Measurements from ENCODE around the gene NFIC. TPM values are rescaled to one million over a fixed set of nuclear protein-coding genes. Genes with fewer than 3 reads are reported as not detected.
"Not testable (repeated sequence)": the region's sequence is repeated elsewhere in the genome, so short reads cannot be mapped to it uniquely, and the experiment has no call there.

The NFIC gene
- total and polyA plus RNA-seq, 4 donors, result 17.2 to 56.2 (median 40.4) TPM

DNA sequence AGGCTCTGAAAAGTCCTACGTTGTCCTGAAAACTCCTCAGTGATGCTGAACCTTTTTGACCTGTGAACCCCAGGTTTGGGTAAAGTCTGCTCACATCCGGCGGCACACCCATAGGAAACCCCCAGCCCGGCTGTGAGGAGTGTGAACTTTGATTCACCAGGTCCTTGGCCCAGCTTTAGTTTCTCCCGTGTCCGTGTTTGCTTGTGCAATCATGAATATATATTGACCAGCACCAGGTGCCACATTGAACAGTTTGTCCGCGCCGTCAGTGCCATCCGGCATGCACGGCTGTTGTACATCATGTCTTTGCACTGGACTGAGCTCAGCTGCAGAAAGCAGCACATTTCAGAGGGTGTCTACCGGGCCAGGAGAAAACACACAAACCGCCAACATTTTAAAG lies 45.3 kb downstream of the NFIC start:
- Histone ChIP-seq H3K4me3 (ENCODE audit: low read depth, low read length) (no peak overlapping the region), H3K36me3 (ENCODE audit: control insufficient read depth, insufficient read depth, low read length) (peaks cover 28% of the 10 kb centered on the region), H3K9me3 (ENCODE audit: control insufficient read depth, insufficient read depth, low read length) (no peaks in the 10 kb centered on the region), H3K27ac (ENCODE audit: low read depth, low read length) (no peak overlapping the region), H3K4me1 (ENCODE audit: control insufficient read depth, insufficient read depth, low read length) (peaks cover 32% of the 10 kb centered on the region), H3K27me3 (ENCODE audit: control insufficient read depth, insufficient read depth, low read length) (no peaks in the 10 kb centered on the region)
- DNase-seq (ENCODE audit: low read depth in 4 of 6, low spot score in 6 of 6), result no peak
- WGBS (ENCODE audit: insufficient coverage), result 79% methylated on average over 13 of the region's 13 CpGs

DNA sequence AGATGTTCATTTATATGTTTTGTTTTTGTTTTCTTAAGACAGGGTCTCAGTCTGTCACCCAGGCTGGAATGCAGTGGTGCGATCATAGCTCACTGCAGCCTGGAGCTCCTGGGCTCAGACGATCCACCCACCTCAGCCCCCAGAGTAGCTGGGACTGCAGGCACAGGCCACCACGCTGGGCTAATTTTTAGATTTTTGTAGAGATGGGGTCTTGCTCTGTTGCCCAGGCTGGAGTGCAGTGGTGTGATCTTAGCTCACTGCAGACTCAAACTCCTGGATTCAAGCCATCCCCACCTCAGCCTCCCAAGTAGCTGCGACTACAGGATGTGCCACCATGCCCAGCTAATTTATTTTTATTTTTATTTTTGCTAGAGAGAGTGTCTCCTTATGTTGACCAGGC lies 45.7 kb downstream of the NFIC start:
- no peaks in the 10 kb centered on the region for H3K9me3 ChIP-seq (ENCODE audit: control insufficient read depth, insufficient read depth, low read length)
- H3K4me1 ChIP-seq (ENCODE audit: control insufficient read depth, insufficient read depth, low read length), result peaks cover 32% of the 10 kb centered on the region
- peaks cover 25% of the 10 kb centered on the region for H3K36me3 ChIP-seq (ENCODE audit: control insufficient read depth, insufficient read depth, low read length)
- no peaks in the 10 kb centered on the region for H3K27me3 ChIP-seq (ENCODE audit: control insufficient read depth, insufficient read depth, low read length)
- no peak for DNase-seq (ENCODE audit: low read depth in 4 of 6, low spot score in 6 of 6)
- WGBS (ENCODE audit: insufficient coverage), result no CpG with 5 or more reads among the region's 4 CpGs
- H3K27ac ChIP-seq (ENCODE audit: low read depth, low read length), result no peak overlapping the region
- no peak overlapping the region for H3K4me3 ChIP-seq (ENCODE audit: low read depth, low read length)

DNA sequence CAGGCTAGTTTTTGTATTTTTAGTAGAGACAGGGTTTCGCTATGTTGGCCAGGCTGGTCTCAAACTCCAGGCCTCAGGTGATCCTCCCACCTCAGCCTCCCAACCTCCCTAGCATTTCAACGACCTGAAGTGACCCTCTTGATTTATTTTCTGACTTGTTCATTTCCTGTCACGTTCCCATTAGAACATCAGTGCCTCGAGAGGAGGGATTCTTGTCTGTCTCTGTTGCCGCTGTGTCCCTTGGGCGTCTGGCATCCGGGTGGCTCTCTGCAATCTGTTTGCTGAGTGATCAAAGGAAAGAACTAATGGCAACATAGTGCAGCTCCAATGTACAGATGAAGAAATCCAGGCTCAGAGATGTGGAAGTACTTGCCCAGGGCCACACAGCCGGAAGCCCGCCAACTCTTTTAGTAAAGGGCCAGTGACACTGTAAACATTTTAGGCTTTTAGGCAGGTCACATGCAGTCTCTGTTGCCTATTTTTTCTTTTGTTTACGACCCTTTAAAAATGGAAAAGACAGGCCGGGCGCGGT lies 47.5 kb downstream of the NFIC start:
- H3K4me3 ChIP-seq (ENCODE audit: low read depth, low read length), result no peak overlapping the region
- no peaks in the 10 kb centered on the region for H3K27me3 ChIP-seq (ENCODE audit: control insufficient read depth, insufficient read depth, low read length)
- no peaks in the 10 kb centered on the region for H3K9me3 ChIP-seq (ENCODE audit: control insufficient read depth, insufficient read depth, low read length)
- whole genome bisulfite sequencing (ENCODE audit: insufficient coverage), result 92% methylated on average over 11 of the region's 13 CpGs
- no peak overlapping the region for H3K27ac ChIP-seq (ENCODE audit: low read depth, low read length)
- peaks cover 16% of the 10 kb centered on the region for H3K4me1 ChIP-seq (ENCODE audit: control insufficient read depth, insufficient read depth, low read length)
- DNase-seq (ENCODE audit: low read depth in 4 of 6, low spot score in 6 of 6), result no peak
- H3K36me3 ChIP-seq (ENCODE audit: control insufficient read depth, insufficient read depth, low read length), result peaks cover 25% of the 10 kb centered on the region

DNA sequence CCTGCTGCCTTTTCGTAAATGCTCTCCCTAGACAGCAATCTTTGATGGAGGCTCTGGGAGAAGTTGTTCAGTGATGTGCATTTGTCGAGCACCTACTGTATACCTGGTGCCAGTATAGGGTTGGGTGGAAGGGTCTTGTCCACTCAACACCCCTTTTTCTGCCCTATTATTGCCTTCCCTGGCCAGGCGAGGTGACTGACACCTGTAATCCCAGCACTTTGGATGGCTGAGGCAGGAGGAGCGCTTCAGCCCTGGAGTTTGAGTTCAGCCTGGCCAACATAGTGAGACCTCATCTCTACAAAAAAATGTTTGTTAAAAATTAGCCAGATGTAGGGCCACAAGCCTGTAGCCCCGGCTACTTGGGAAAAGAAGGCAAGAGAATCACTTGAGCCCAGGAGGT lies 49.3 kb downstream of the NFIC start:
- Histone ChIP-seq H3K4me3 (ENCODE audit: low read depth, low read length) (no peak overlapping the region), H3K4me1 (ENCODE audit: control insufficient read depth, insufficient read depth, low read length) (peaks cover 5% of the 10 kb centered on the region), H3K27ac (ENCODE audit: low read depth, low read length) (no peak overlapping the region), H3K36me3 (ENCODE audit: control insufficient read depth, insufficient read depth, low read length) (peaks cover 12% of the 10 kb centered on the region), H3K27me3 (ENCODE audit: control insufficient read depth, insufficient read depth, low read length) (no peaks in the 10 kb centered on the region), H3K9me3 (ENCODE audit: control insufficient read depth, insufficient read depth, low read length) (no peaks in the 10 kb centered on the region)
- WGBS (ENCODE audit: insufficient coverage), result 93% methylated on average over 2 of the region's 5 CpGs
- no peak for DNase-seq (ENCODE audit: low read depth in 4 of 6, low spot score in 6 of 6)

DNA sequence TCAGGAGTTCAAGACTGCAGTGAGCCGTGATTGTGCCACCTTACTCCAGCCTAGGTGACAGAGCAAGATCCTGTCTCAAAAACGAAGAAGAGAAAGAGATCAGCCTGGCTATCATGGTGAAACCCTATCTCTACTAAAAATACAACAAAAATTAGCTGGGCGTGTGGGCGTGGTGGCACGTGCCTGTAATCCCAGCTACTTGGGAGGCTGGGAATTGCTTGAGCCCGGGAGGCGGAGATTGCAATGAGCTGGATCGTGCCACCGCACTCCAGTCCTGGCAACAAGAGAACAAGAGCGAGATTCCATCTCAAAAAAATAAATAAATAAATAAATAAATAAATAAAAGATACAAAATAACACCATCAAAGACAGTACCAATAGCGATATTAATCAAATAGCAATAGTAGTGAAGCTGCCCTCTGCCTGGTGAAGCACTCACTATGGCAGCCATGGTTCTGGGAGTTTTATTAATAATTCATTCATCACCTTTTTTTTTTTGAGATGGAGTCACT lies 53.9 kb downstream of the NFIC start:
- no peak for DNase-seq (ENCODE audit: low read depth in 4 of 6, low spot score in 6 of 6)
- Histone ChIP-seq H3K27me3 (ENCODE audit: control insufficient read depth, insufficient read depth, low read length) (no peaks in the 10 kb centered on the region), H3K4me3 (ENCODE audit: low read depth, low read length) (no peak overlapping the region), H3K36me3 (ENCODE audit: control insufficient read depth, insufficient read depth, low read length) (peaks cover 21% of the 10 kb centered on the region), H3K4me1 (ENCODE audit: control insufficient read depth, insufficient read depth, low read length) (no peaks in the 10 kb centered on the region), H3K27ac (ENCODE audit: low read depth, low read length) (no peak overlapping the region), H3K9me3 (ENCODE audit: control insufficient read depth, insufficient read depth, low read length) (no peaks in the 10 kb centered on the region)
- 100% methylated on average over 4 of the region's 11 CpGs for WGBS (ENCODE audit: insufficient coverage)

DNA sequence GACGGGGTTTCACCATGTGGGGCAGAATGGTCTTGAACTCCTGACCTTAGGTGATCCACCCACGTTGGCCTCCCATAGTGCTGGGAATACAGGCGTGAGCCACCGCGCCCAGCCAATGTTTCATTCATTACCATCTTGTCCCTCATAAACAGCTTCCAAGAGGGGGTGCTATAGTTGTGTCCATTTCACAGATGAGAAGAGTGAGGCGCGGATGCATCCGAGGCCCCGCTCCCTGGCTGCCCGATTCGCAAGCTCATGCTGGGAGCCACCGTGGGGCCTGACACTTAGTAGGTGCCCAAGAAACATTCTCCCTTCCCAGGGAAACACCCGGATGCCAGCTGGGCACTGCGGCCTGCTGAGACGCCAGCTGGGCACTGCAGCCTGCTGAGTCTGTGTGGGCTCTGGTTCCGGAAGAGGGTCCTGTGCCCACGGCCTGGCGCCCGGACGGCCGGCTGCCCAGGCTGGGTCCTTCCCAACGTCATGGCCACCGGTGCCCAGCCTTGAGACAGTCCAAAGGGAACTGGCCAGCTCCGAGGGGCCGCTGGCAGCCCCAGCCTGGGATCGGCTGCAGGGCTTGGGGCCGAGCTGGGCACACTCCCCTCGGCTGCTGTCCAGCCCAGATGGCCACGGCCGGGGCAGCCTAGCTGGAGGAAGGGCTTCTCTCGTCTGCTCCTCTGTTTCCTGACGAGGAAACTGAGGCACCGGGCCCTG lies 54.7 kb downstream of the NFIC start:
- 80% methylated on average over 28 of the region's 33 CpGs for WGBS (ENCODE audit: insufficient coverage)
- no peak for DNase-seq (ENCODE audit: low read depth in 4 of 6, low spot score in 6 of 6)
- H3K4me3 ChIP-seq (ENCODE audit: low read depth, low read length), result no peak overlapping the region

DNA sequence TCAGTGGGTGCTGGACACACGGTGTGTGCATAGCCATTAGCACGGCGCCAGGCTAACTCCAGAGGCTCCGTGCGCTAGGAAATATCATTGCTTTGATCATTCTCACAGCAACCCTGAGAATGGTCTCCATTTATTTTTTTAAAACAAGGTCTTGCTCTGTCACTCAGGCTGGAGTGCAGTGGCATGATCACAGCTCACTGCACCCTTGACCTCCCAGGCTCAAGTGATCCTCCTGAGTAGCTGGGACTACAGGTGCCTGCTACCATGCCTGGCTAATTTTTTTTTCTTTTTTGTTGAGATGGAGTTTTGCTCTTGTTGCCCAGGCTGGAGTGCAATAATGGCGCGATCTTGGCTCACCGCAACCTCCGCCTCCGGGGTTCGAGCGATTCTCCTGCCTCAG lies 55.3 kb downstream of the NFIC start:
- DNase-seq (ENCODE audit: low read depth in 4 of 6, low spot score in 6 of 6); H3K4me3 ChIP-seq (ENCODE audit: low read depth, low read length); H3K27me3 ChIP-seq (ENCODE audit: control insufficient read depth, insufficient read depth, low read length); H3K4me1 ChIP-seq (ENCODE audit: control insufficient read depth, insufficient read depth, low read length); H3K27ac ChIP-seq (ENCODE audit: low read depth, low read length); H3K9me3 ChIP-seq (ENCODE audit: control insufficient read depth, insufficient read depth, low read length): not testable (repeated sequence)
- peaks cover 32% of the 10 kb centered on the region for H3K36me3 ChIP-seq (ENCODE audit: control insufficient read depth, insufficient read depth, low read length)
- 91% methylated on average over 10 of the region's 12 CpGs for WGBS (ENCODE audit: insufficient coverage)

More for the DNA sequence above, 54.7 kb downstream of the NFIC start:
- Histone ChIP-seq H3K9me3 (ENCODE audit: control insufficient read depth, insufficient read depth, low read length) (no peaks in the 10 kb centered on the region), H3K36me3 (ENCODE audit: control insufficient read depth, insufficient read depth, low read length) (peaks cover 26% of the 10 kb centered on the region), H3K27me3 (ENCODE audit: control insufficient read depth, insufficient read depth, low read length) (no peaks in the 10 kb centered on the region), H3K4me1 (ENCODE audit: control insufficient read depth, insufficient read depth, low read length) (no peaks in the 10 kb centered on the region), H3K27ac (ENCODE audit: low read depth, low read length) (no peak overlapping the region)

DNA sequence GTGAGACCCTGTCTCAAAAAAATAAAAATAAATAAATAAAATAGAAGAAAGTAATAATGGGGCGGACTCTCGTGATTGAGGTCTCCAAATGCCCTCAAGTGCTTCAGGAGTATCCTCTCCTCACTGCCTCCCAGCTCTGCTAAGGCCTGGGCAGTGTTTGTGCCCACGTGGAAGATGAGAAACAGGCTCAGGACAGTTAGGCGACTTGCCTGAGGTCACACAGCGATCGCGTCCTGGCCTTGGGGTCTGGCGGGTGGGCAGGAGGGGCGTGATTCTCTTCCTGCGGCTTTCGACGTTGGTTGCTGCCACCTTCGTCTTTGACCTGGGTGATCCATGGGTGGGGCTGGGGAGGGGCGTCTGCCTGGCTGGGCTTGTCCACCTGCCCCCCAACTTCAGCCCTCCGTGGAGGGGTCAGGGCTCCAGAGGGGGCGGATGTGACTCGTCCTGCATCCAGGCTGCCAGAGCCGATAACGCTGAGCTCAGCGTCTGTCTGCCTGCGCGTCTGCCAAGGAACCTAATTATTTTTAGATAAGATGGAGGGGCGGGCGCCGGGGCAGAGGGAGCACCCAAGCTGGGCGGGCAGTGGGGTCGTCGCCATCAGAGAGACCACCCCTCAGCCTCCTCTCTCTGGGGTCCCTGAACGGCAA lies 56.9 kb downstream of the NFIC start:
- Histone ChIP-seq H3K4me3 (ENCODE audit: low read depth, low read length) (no peak overlapping the region), H3K27me3 (ENCODE audit: control insufficient read depth, insufficient read depth, low read length) (no peaks in the 10 kb centered on the region), H3K4me1 (ENCODE audit: control insufficient read depth, insufficient read depth, low read length) (peaks cover 4% of the 10 kb centered on the region), H3K27ac (ENCODE audit: low read depth, low read length) (no peak overlapping the region), H3K36me3 (ENCODE audit: control insufficient read depth, insufficient read depth, low read length) (peaks cover 38% of the 10 kb centered on the region), H3K9me3 (ENCODE audit: control insufficient read depth, insufficient read depth, low read length) (no peaks in the 10 kb centered on the region)
- 69% methylated on average over 19 of the region's 29 CpGs for WGBS (ENCODE audit: insufficient coverage)
- no peak for DNase-seq (ENCODE audit: low read depth in 4 of 6, low spot score in 6 of 6)

DNA sequence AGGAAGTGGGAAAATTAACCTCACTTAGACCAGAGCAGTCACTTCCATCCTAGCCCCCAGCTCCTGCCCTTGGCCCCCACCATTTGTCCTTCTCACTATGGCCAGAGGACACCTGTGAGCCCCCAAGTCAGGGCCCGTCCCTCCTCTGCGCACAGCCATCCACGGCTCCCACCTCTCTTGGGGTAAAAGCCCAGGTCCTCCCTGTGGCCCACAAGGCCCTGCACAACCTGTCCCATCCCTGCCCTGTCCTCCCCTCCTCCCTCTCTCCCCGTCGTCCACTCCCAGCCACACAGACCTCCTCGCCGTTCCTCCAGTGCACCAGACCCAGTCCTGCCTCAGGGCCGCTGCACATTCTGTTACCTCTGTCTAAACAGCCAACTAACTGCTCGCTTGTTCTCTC lies 60.0 kb downstream of the NFIC start:
- H3K4me1 ChIP-seq (ENCODE audit: control insufficient read depth, insufficient read depth, low read length), result peaks cover 18% of the 10 kb centered on the region

DNA sequence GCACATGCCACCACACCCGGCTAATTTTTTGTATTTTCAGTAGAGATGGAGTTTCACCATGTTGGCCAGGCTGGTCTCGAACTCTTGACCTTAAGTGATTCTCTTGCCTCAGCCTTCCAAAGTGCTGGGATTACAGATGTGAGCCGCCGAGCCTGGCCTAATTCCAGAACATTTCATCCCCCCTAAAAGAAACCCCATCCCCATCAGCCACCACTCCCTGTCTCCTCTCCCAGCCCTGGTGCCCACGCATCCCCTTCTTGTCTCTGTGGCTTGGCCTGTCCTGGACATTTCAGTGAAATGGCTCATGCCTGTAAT lies 63.9 kb downstream of the NFIC start:
- H3K36me3 ChIP-seq (ENCODE audit: control insufficient read depth, insufficient read depth, low read length), result peaks cover 56% of the 10 kb centered on the region
- H3K9me3 ChIP-seq (ENCODE audit: control insufficient read depth, insufficient read depth, low read length); H3K27ac ChIP-seq (ENCODE audit: low read depth, low read length); DNase-seq (ENCODE audit: low read depth in 4 of 6, low spot score in 6 of 6); H3K27me3 ChIP-seq (ENCODE audit: control insufficient read depth, insufficient read depth, low read length); H3K4me3 ChIP-seq (ENCODE audit: low read depth, low read length): not testable (repeated sequence)
- 76% methylated on average over 5 of the region's 5 CpGs for WGBS (ENCODE audit: insufficient coverage)
- H3K4me1 ChIP-seq (ENCODE audit: control insufficient read depth, insufficient read depth, low read length), result peaks cover 36% of the 10 kb centered on the region

More for the DNA sequence above, 60.0 kb downstream of the NFIC start:
- Histone ChIP-seq H3K9me3 (ENCODE audit: control insufficient read depth, insufficient read depth, low read length) (no peaks in the 10 kb centered on the region), H3K27ac (ENCODE audit: low read depth, low read length) (no peak overlapping the region), H3K27me3 (ENCODE audit: control insufficient read depth, insufficient read depth, low read length) (no peaks in the 10 kb centered on the region), H3K4me3 (ENCODE audit: low read depth, low read length) (no peak overlapping the region), H3K36me3 (ENCODE audit: control insufficient read depth, insufficient read depth, low read length) (peaks cover 37% of the 10 kb centered on the region)
- DNase-seq (ENCODE audit: low read depth in 4 of 6, low spot score in 6 of 6), result no peak
- 89% methylated on average over 9 of the region's 9 CpGs for WGBS (ENCODE audit: insufficient coverage)

Measured in spinal cord (tissue), 10 donors.